HEK293 (cell line): ENCODE results near the gene FERMT3.

Experiments
- CTCF ChIA-PET: fragments of 350-600 bp; formaldehyde crosslinking; extraction: SDS; loops from one replicate; lab custom pipeline; 2021; ENCODE audit warnings: antibody characterized with exemption; lab: Yijun Ruan, JAX
- POLR2A ChIA-PET: fragments of 300-600 bp; formaldehyde crosslinking; extraction: SDS; loops from one replicate; lab custom pipeline; 2020; ENCODE audit warnings: antibody characterized with exemption, inconsistent platforms; lab: Yijun Ruan, JAX
- H3K27ac ChIP-seq: fragments of 200-500 bp; sonication (Bioruptor generic); 2 replicates; pipeline ENCODE4 v1.5.1; 2014; ENCODE audit warnings: low read depth, low read length, control low read depth, inconsistent platforms; ENCODE audit errors: extremely low read depth
- H3K36me3 ChIP-seq, 2 experiments: fragments of 200-500 bp in 1 of 2; sonication (Bioruptor generic) in 1 of 2; 1 replicate in 1 of 2; 2 replicates in 1 of 2; pipeline ENCODE4 v1.5.1; 2014 to 2017; ENCODE audit warnings: inconsistent platforms in 2 of 2, low read length in 2 of 2; ENCODE audit not compliant: control insufficient read depth in 2 of 2, insufficient read depth in 1 of 2
- H3K4me1 ChIP-seq: fragments of 200-500 bp; sonication (Bioruptor generic); 2 replicates; pipeline ENCODE4 v1.5.1; 2014; ENCODE audit warnings: mild to moderate bottlenecking, low read length, inconsistent platforms; ENCODE audit not compliant: control insufficient read depth, insufficient read depth
- H3K4me3 ChIP-seq: 2 replicates; pipeline ENCODE4 v1.5.1; 2011; ENCODE audit warnings: low read depth, mild to moderate bottlenecking, control low read depth, low read length, moderate library complexity
- H3K9me3 ChIP-seq: fragments of 200-500 bp; sonication (Bioruptor generic); 2 replicates; pipeline ENCODE4 v1.5.1; 2014; ENCODE audit warnings: low read depth, low read length, inconsistent platforms; ENCODE audit not compliant: control insufficient read depth, insufficient read depth
- GLI2 ChIP-seq: fragments of 450-650 bp; formaldehyde crosslinking; IDR thresholded peaks from 2 replicates; pipeline ENCODE4; 2017; ENCODE audit warnings: missing biosample characterization, missing genetic modification characterization, low read depth, borderline replicate concordance
- HIC1 ChIP-seq: fragments of 450-650 bp; formaldehyde crosslinking; IDR thresholded peaks from 2 replicates; pipeline ENCODE4 v1.5.1; 2016; ENCODE audit warnings: missing biosample characterization, missing genetic modification characterization
- RBAK ChIP-seq: fragments of 450-650 bp; formaldehyde crosslinking; IDR thresholded peaks from 2 replicates; pipeline ENCODE4 v1.5.1; 2016; ENCODE audit warnings: missing biosample characterization, missing genetic modification characterization
- SP2 ChIP-seq: fragments of 450-650 bp; formaldehyde crosslinking; IDR thresholded peaks from 2 replicates; pipeline ENCODE4 v1.5.1; 2016; ENCODE audit warnings: missing biosample characterization, missing genetic modification characterization
- SP3 ChIP-seq: fragments of 450-650 bp; formaldehyde crosslinking; IDR thresholded peaks from 2 replicates; pipeline ENCODE4 v1.5.1; 2016; ENCODE audit warnings: missing biosample characterization, missing genetic modification characterization
- YY2 ChIP-seq: fragments of 450-650 bp; formaldehyde crosslinking; IDR thresholded peaks from 2 replicates; pipeline ENCODE4 v1.5.1; 2016; ENCODE audit warnings: missing biosample characterization, missing genetic modification characterization
- ZBTB1 ChIP-seq: fragments of 450-650 bp; formaldehyde crosslinking; IDR thresholded peaks from 2 replicates; pipeline ENCODE4 v1.5.1; 2016; ENCODE audit warnings: missing biosample characterization, missing genetic modification characterization
- ZBTB20 ChIP-seq: fragments of 450-650 bp; formaldehyde crosslinking; IDR thresholded peaks from 2 replicates; pipeline ENCODE4 v1.5.1; 2016; ENCODE audit warnings: missing biosample characterization, missing genetic modification characterization
- ZBTB21 ChIP-seq: fragments of 450-650 bp; formaldehyde crosslinking; IDR thresholded peaks from 2 replicates; pipeline ENCODE4 v1.5.1; 2017; ENCODE audit warnings: missing biosample characterization, missing genetic modification characterization
- ZBTB49 ChIP-seq: fragments of 450-650 bp; formaldehyde crosslinking; IDR thresholded peaks from 2 replicates; pipeline ENCODE4 v1.5.1; 2016; ENCODE audit warnings: missing biosample characterization, missing genetic modification characterization, low read depth
- ZBTB8A ChIP-seq: fragments of 450-650 bp; formaldehyde crosslinking; IDR thresholded peaks from 2 replicates; pipeline ENCODE4 v1.5.1; 2016; ENCODE audit warnings: missing biosample characterization, missing genetic modification characterization
- ZEB2 ChIP-seq: fragments of 450-650 bp; formaldehyde crosslinking; IDR thresholded peaks from 2 replicates; pipeline ENCODE4 v1.5.1; 2016; ENCODE audit warnings: missing biosample characterization, missing genetic modification characterization
- ZNF132 ChIP-seq: fragments of 450-650 bp; formaldehyde crosslinking; IDR thresholded peaks from 2 replicates; pipeline ENCODE4 v1.5.1; 2017; ENCODE audit warnings: missing biosample characterization, missing genetic modification characterization, borderline replicate concordance
- ZNF302 ChIP-seq: fragments of 450-650 bp; formaldehyde crosslinking; IDR thresholded peaks from 2 replicates; pipeline ENCODE4 v1.5.1; 2016; ENCODE audit warnings: missing biosample characterization, missing genetic modification characterization, low read depth
- ZNF335 ChIP-seq: fragments of 450-650 bp; formaldehyde crosslinking; conservative IDR thresholded peaks from 2 replicates; pipeline ENCODE4 v1.5.1; 2016; ENCODE audit warnings: missing biosample characterization, missing genetic modification characterization
- ZNF433 ChIP-seq: fragments of 450-650 bp; formaldehyde crosslinking; IDR thresholded peaks from 2 replicates; pipeline ENCODE4 v1.5.1; 2016; ENCODE audit warnings: missing biosample characterization, missing genetic modification characterization, low read depth
- ZNF48 ChIP-seq: fragments of 450-650 bp; formaldehyde crosslinking; IDR thresholded peaks from 2 replicates; pipeline ENCODE4 v1.5.1; 2016; ENCODE audit warnings: missing biosample characterization, missing genetic modification characterization
- ZNF639 ChIP-seq: fragments of 450-650 bp; formaldehyde crosslinking; IDR thresholded peaks from 2 replicates; pipeline ENCODE4 v1.5.1; 2016; ENCODE audit warnings: missing biosample characterization, missing genetic modification characterization
- ZNF707 ChIP-seq: fragments of 450-650 bp; formaldehyde crosslinking; IDR thresholded peaks from 2 replicates; pipeline ENCODE4 v1.5.1; 2016; ENCODE audit warnings: missing biosample characterization, missing genetic modification characterization
- ZXDB ChIP-seq: fragments of 450-650 bp; formaldehyde crosslinking; IDR thresholded peaks from 2 replicates; pipeline ENCODE4 v1.5.1; 2016; ENCODE audit warnings: missing biosample characterization, missing genetic modification characterization
- TF ChIP-seq, protein P1 (sequence below): fragments of 450-650 bp; formaldehyde crosslinking; IDR thresholded peaks from 2 replicates; pipeline ENCODE4 v1.5.1; 2016; ENCODE audit warnings: missing biosample characterization, missing genetic modification characterization
- TF ChIP-seq, protein P2 (sequence below): sonication (generic); formaldehyde crosslinking; IDR thresholded peaks from 2 replicates; pipeline ENCODE4 v1.8.1; 2022; ENCODE audit warnings: mild to moderate bottlenecking, moderate library complexity, missing genetic modification reagents
- TF ChIP-seq, protein P3 (sequence below): fragments of 450-650 bp; formaldehyde crosslinking; IDR thresholded peaks from 2 replicates; pipeline ENCODE4 v1.5.1; 2016; ENCODE audit warnings: missing biosample characterization, missing genetic modification characterization

FERMT3 gene

DNA sequence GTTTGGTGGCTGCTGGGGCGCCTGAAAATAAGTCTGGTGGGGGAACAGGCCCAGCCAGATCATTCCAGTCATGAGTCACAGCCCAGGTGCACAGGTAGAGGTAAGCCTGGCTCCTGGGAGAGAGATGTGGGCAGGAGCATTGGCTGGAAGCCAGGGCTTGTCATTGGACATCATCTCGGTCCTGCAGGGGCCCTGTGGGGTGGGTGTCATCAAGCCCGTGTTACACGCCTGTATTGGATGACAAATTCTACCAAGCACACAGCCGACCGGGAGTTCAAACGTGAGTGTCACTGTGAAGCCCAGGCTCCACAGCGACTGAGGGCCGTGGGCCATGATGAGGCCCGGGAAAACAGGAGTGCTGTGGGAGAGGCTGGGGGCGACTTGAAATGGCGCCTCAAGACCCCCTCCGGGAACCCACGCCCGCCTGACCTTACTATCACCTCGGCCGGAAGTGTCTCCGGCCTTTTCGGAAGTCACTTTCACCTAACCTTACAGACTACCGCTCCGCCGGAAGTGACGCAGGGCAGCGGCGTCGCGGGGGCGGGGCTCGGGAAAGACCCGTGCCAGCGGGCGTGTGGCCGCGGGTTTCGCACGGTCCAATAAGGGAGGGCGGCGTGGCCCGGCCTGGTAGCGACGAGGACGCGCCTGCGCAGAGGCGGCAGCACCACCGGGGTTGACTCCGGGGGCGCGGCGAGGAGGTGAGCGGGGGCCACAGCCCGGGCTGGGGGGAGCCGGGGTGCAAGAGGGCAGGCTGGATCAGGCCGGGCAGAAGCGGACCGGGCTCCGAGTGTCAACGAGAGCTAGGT, 34.1 kb downstream of the FERMT3 start, which contains the start of gene FKBP2 (continued):
- TF ChIP-seq ZEB2 (tag by site-specific recombination): peak; percentile 83
- TF ChIP-seq ZBTB21 (tag by site-specific recombination): 0 out of 2 replicates have a peak, but pooled peaks have one; percentile 58
- TF ChIP-seq ZBTB20 (tag by site-specific recombination): no peak
- peak; percentile 66 for TF ChIP-seq ZXDB (tag by site-specific recombination)
- TF ChIP-seq GLI2 (tag by site-specific recombination): no peak
- TF ChIP-seq ZBTB8A (tag by site-specific recombination): 0 out of 2 replicates have a peak, but pooled peaks have one; percentile 15
- TF ChIP-seq, protein P1, sequence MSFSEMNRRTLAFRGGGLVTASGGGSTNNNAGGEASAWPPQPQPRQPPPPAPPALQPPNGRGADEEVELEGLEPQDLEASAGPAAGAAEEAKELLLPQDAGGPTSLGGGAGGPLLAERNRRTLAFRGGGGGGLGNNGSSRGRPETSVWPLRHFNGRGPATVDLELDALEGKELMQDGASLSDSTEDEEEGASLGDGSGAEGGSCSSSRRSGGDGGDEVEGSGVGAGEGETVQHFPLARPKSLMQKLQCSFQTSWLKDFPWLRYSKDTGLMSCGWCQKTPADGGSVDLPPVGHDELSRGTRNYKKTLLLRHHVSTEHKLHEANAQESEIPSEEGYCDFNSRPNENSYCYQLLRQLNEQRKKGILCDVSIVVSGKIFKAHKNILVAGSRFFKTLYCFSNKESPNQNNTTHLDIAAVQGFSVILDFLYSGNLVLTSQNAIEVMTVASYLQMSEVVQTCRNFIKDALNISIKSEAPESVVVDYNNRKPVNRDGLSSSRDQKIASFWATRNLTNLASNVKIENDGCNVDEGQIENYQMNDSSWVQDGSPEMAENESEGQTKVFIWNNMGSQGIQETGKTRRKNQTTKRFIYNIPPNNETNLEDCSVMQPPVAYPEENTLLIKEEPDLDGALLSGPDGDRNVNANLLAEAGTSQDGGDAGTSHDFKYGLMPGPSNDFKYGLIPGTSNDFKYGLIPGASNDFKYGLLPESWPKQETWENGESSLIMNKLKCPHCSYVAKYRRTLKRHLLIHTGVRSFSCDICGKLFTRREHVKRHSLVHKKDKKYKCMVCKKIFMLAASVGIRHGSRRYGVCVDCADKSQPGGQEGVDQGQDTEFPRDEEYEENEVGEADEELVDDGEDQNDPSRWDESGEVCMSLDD (tag by site-specific recombination): peak; percentile 91
- no peak for TF ChIP-seq ZNF707 (tag by site-specific recombination)
- 0 out of 2 replicates have a peak, but pooled peaks have one; percentile 17 for TF ChIP-seq ZNF639 (tag by site-specific recombination)
- TF ChIP-seq SP2: peak; percentile 54

DNA sequence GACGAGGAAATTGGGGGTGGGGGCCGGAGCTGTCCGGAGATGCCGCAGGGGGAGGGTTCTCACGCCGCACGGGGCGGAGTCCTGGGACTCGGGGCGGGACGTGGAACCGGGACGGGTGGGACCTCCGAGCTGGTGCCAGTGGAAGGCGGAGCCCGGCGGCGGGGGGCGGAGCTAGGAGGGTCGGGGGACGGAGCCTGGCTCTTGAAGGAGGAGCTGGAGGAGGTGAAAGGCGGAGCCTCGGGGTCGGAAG, 34.6 kb downstream of the FERMT3 start:
- CTCF ChIA-PET: interaction anchor here (0.6 to 1.2 kb wide), 8 partner anchors 9 to 788 kb away, joined by 3 to 5 read pairs (median 4); no protein-coding TSS in a partner anchor
- Histone ChIP-seq H3K4me1 (no peaks in the 10 kb centered on the region), H3K9me3 (no peaks in the 10 kb centered on the region), H3K36me3 (peaks cover 0 to 45% of the 10 kb centered on the region in 2 experiments; a peak in 1 of 3 replicates), H3K4me3 (peak overlapping the region; percentile 75), H3K27ac (peak overlapping the region; percentile 55)
- POLR2A ChIA-PET: interaction anchor here (0.7 to 7.2 kb wide), 19 partner anchors 9 to 537 kb away, joined by 3 to 96 read pairs (median 7); partner anchors contain the start of genes BAD, CATSPERZ, ESRRA and NUDT22
- TF ChIP-seq ZBTB1 (tag by site-specific recombination) (no peak), SP2 (no peak; the same call in 1 of the 2 replicates), RBAK (tag by site-specific recombination) (no peak), ZNF433 (tag by site-specific recombination) (no peak), SP3 (tag by site-specific recombination) (peak; percentile 91), ZNF48 (no peak), YY2 (tag by site-specific recombination) (no peak), ZNF302 (tag by site-specific recombination) (no peak), GLI2 (tag by site-specific recombination) (no peak), ZBTB49 (tag by site-specific recombination) (no peak), ZNF335 (tag by site-specific recombination) (no peak), ZNF132 (tag by site-specific recombination) (no peak), HIC1 (tag by site-specific recombination) (peak; percentile 21; the same call in 1 of the 2 replicates)
- TF ChIP-seq, protein P2, sequence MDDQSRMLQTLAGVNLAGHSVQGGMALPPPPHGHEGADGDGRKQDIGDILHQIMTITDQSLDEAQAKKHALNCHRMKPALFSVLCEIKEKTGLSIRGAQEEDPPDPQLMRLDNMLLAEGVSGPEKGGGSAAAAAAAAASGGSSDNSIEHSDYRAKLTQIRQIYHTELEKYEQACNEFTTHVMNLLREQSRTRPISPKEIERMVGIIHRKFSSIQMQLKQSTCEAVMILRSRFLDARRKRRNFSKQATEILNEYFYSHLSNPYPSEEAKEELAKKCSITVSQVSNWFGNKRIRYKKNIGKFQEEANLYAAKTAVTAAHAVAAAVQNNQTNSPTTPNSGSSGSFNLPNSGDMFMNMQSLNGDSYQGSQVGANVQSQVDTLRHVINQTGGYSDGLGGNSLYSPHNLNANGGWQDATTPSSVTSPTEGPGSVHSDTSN (CRISPR knock-in tag): no peak
- TF ChIP-seq, protein P3, sequence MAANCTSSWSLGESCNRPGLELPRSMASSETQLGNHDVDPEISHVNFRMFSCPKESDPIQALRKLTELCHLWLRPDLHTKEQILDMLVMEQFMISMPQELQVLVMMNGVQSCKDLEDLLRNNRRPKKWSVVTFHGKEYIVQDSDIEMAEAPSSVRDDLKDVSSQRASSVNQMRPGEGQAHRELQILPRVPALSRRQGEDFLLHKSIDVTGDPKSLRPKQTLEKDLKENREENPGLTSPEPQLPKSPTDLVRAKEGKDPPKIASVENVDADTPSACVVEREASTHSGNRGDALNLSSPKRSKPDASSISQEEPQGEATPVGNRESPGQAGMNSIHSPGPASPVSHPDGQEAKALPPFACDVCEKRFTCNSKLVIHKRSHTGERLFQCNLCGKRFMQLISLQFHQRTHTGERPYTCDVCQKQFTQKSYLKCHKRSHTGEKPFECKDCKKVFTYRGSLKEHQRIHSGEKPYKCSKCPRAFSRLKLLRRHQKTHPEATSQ (tag by site-specific recombination): no peak
